Uterus (tissue), 4 donors: Measurements from ENCODE around the gene CHMP5. TPM values are rescaled to one million over a fixed set of nuclear protein-coding genes. Genes with fewer than 3 reads are reported as not detected.

ENCODE experiments used
- DNase-seq, 2 donors: peaks; one replicate each; pipeline ENCODE4 v3.0.0-alpha.2; 2019 to 2020
- H3K27ac ChIP-seq, 2 donors: fragments of 200-600 bp; sonication (generic); 1 replicate in 1 of 2; 2 replicates in 1 of 2; pipeline ENCODE4 v1.5.1; 2016 to 2018
- H3K27me3 ChIP-seq, 2 donors: fragments of 200-600 bp; sonication (generic); one replicate each; pipeline ENCODE4 v1.5.1; 2018 to 2019; ENCODE audit warnings: control low read depth in 1 of 2
- H3K36me3 ChIP-seq, 2 donors: fragments of 200-600 bp; sonication (generic); one replicate each; pipeline ENCODE4 v1.5.1; 2019; ENCODE audit warnings: control low read depth in 1 of 2
- H3K4me1 ChIP-seq, 2 donors: fragments of 200-600 bp; sonication (generic); one replicate each; pipeline ENCODE4 v1.5.1; 2018 to 2019; ENCODE audit warnings: control low read depth in 1 of 2
- H3K4me3 ChIP-seq, 2 donors: fragments of 200-600 bp; sonication (generic); 1 replicate in 1 of 2; 2 replicates in 1 of 2; pipeline ENCODE4 v1.5.1; 2018 to 2019; ENCODE audit warnings: mild to moderate bottlenecking in 1 of 2
- H3K9me3 ChIP-seq, 2 donors: fragments of 200-600 bp; sonication (generic); one replicate each; pipeline ENCODE4 v1.5.1; 2019; ENCODE audit warnings: control low read depth in 1 of 2
- CTCF ChIP-seq, 4 experiments: fragments of 200-600 bp in 2 of 4; fragments of 450-650 bp in 2 of 4; sonication (generic) in 2 of 4; IDR thresholded peaks; one replicate each; pipeline ENCODE4 v1.5.1; 2016 to 2019; ENCODE audit warnings: antibody characterized with exemption in 4 of 4, mild to moderate bottlenecking in 2 of 4, moderate library complexity in 1 of 4
- POLR2A ChIP-seq, 2 donors: fragments of 450-650 bp; IDR thresholded peaks; one replicate each; pipeline ENCODE4 v1.6.1; 2016; ENCODE audit warnings: antibody characterized with exemption in 2 of 2, mild to moderate bottlenecking in 1 of 2, moderate library complexity in 1 of 2
- intact Hi-C: fragments of 100-400 bp; cut with DNase I; formaldehyde crosslinking; loops from one replicate; pipeline ENCODE4 v1.15.1; 2023; ENCODE audit warnings: low total_unique reads
- total RNA-seq, 4 donors: library from RNA; depleted of rRNA in 3 of 4; stranded (reverse); fragments of >200 nt in 3 of 4; gene quantifications; one replicate each; pipeline versions ENCODE4 v1.1.0 to v1.2.4, GENCODE V29; 2014 to 2023
- donor health status: DM: yes; HTN: yes; CAD: no.

CHMP5 gene
- total RNA-seq, 4 donors from 2014 or later, result 53.5 to 91.7 (median 61.7) TPM

GRCh38 chr9:33320230-33320567 lies 55.4 kb downstream of the CHMP5 start:
- no peak overlapping the region for H3K4me3 ChIP-seq
- intact Hi-C loops, result no loop called here
- TF ChIP-seq CTCF (IDR thresholded peaks at IDR 0.05), result no peak
- no peak for TF ChIP-seq POLR2A (IDR thresholded peaks at IDR 0.05)
- H3K36me3 ChIP-seq, result no peaks in the 10 kb centered on the region
- no peaks in the 10 kb centered on the region for H3K9me3 ChIP-seq
- peak overlapping the region in 1 of 2 donors; percentile 49 for H3K27ac ChIP-seq
- H3K4me1 ChIP-seq, result no peaks in the 10 kb centered on the region
- no peaks in the 10 kb centered on the region for H3K27me3 ChIP-seq
- no peak for DNase-seq

GRCh38 chr9:33320568-33321261 lies 55.9 kb downstream of the CHMP5 start:
- intact Hi-C loops, result no loop called here
- Histone ChIP-seq H3K4me3 (no peak overlapping the region), H3K27me3 (no peaks in the 10 kb centered on the region), H3K4me1 (no peaks in the 10 kb centered on the region), H3K9me3 (no peaks in the 10 kb centered on the region), H3K36me3 (no peaks in the 10 kb centered on the region), H3K27ac (peak overlapping the region in 1 of 2 donors; percentile 49)
- DNase-seq, result peak in 1 of 2 donors; percentile 27
- TF ChIP-seq CTCF (IDR thresholded peaks at IDR 0.05) (no peak), POLR2A (IDR thresholded peaks at IDR 0.05) (no peak)

GRCh38 chr9:33329117-33329563 lies 64.3 kb downstream of the CHMP5 start:
- peak; percentile 55 to 84 for DNase-seq
- TF ChIP-seq POLR2A (IDR thresholded peaks at IDR 0.05) (no peak), CTCF (IDR thresholded peaks at IDR 0.05) (no peak)
- intact Hi-C loops, result no loop called here
- Histone ChIP-seq H3K27ac (peak overlapping the region; percentile 66 to 72), H3K4me3 (no peak overlapping the region), H3K36me3 (no peaks in the 10 kb centered on the region), H3K4me1 (peaks cover 0 to 6% of the 10 kb centered on the region in 2 donors), H3K27me3 (no peaks in the 10 kb centered on the region), H3K9me3 (no peaks in the 10 kb centered on the region)

- no peak for DNase-seq
Observed at GRCh38 chr9:33329979-33330378, 65.1 kb downstream of the CHMP5 start.

More at GRCh38 chr9:33329979-33330378, 65.1 kb downstream of the CHMP5 start:
- Histone ChIP-seq H3K9me3 (no peaks in the 10 kb centered on the region), H3K27ac (peak overlapping the region; percentile 66 to 72), H3K4me1 (peaks cover 0 to 6% of the 10 kb centered on the region in 2 donors), H3K36me3 (no peaks in the 10 kb centered on the region), H3K27me3 (no peaks in the 10 kb centered on the region), H3K4me3 (no peak overlapping the region)
- no peak for TF ChIP-seq CTCF (IDR thresholded peaks at IDR 0.05)
- TF ChIP-seq POLR2A (IDR thresholded peaks at IDR 0.05), result no peak
- intact Hi-C loops, result no loop called here
